ENCODE measurements around the gene ARFIP2.

- TF ChIP-seq CTCF (IDR thresholded peaks at IDR 0.05) (no peak), ZFX (IDR thresholded peaks at IDR 0.05; ENCODE audit: borderline replicate concordance) (no peak)
These were observed 28.0 kb downstream of the ARFIP2 start for GRCh38 chr11:6453152-6453551.

Data from 22Rv1 (cell line).